HEK293 (cell line): ENCODE data around the gene DAZAP1.

ENCODE experiments used
- BCL11A ChIP-seq: fragments of 450-650 bp; formaldehyde crosslinking; IDR thresholded peaks from 2 replicates; pipeline ENCODE4 v1.5.1; 2016; ENCODE audit warnings: low read depth, missing biosample characterization, missing genetic modification characterization
- EGR2 ChIP-seq: fragments of 450-650 bp; formaldehyde crosslinking; IDR thresholded peaks from 2 replicates; pipeline ENCODE4 v1.5.1; 2016; ENCODE audit warnings: low read depth, missing biosample characterization, missing genetic modification characterization
- GLI4 ChIP-seq: fragments of 450-650 bp; formaldehyde crosslinking; IDR thresholded peaks from 2 replicates; pipeline ENCODE4 v1.5.1; 2016; ENCODE audit warnings: missing biosample characterization, missing genetic modification characterization
- HOXA7 ChIP-seq: sonication (generic); formaldehyde crosslinking; IDR thresholded peaks from 2 replicates; pipeline ENCODE4 v1.8.1; 2022; ENCODE audit warnings: missing genetic modification reagents, borderline replicate concordance
- KLF10 ChIP-seq: fragments of 450-650 bp; IDR thresholded peaks from 2 replicates; pipeline ENCODE4 v1.5.1; 2018; ENCODE audit warnings: missing biosample characterization, mild to moderate bottlenecking, missing genetic modification characterization
- KLF16 ChIP-seq: fragments of 450-650 bp; formaldehyde crosslinking; IDR thresholded peaks from 2 replicates; pipeline ENCODE4 v1.5.1; 2017; ENCODE audit warnings: missing biosample characterization, missing genetic modification characterization
- PATZ1 ChIP-seq: fragments of 450-650 bp; formaldehyde crosslinking; IDR thresholded peaks from 2 replicates; pipeline ENCODE4 v1.5.1; 2016; ENCODE audit warnings: missing biosample characterization, missing genetic modification characterization
- PBX3 ChIP-seq: sonication (generic); formaldehyde crosslinking; IDR thresholded peaks from 2 replicates; pipeline ENCODE4 v1.8.1; 2022; ENCODE audit warnings: mild to moderate bottlenecking, moderate library complexity, missing genetic modification reagents
- ZBTB10 ChIP-seq: fragments of 450-650 bp; formaldehyde crosslinking; IDR thresholded peaks from 2 replicates; pipeline ENCODE4 v1.5.1; 2016; ENCODE audit warnings: missing biosample characterization, missing genetic modification characterization
- ZBTB20 ChIP-seq: fragments of 450-650 bp; formaldehyde crosslinking; IDR thresholded peaks from 2 replicates; pipeline ENCODE4 v1.5.1; 2016; ENCODE audit warnings: missing biosample characterization, missing genetic modification characterization
- ZBTB26 ChIP-seq: fragments of 450-650 bp; formaldehyde crosslinking; optimal IDR thresholded peaks from 2 replicates; pipeline ENCODE3; 2016; ENCODE audit warnings: missing biosample characterization, mild to moderate bottlenecking, missing genetic modification characterization
- ZBTB44 ChIP-seq: fragments of 450-650 bp; IDR thresholded peaks from 2 replicates; pipeline ENCODE4 v1.5.1; 2018; ENCODE audit warnings: missing biosample characterization, mild to moderate bottlenecking, missing genetic modification characterization
- ZEB2 ChIP-seq: fragments of 450-650 bp; formaldehyde crosslinking; IDR thresholded peaks from 2 replicates; pipeline ENCODE4 v1.5.1; 2016; ENCODE audit warnings: missing biosample characterization, missing genetic modification characterization
- ZNF223 ChIP-seq: fragments of 450-650 bp; formaldehyde crosslinking; IDR thresholded peaks from 2 replicates; pipeline ENCODE4 v1.5.1; 2016; ENCODE audit warnings: missing biosample characterization, missing genetic modification characterization
- ZNF341 ChIP-seq: fragments of 450-650 bp; formaldehyde crosslinking; IDR thresholded peaks from 2 replicates; pipeline ENCODE4; 2016; ENCODE audit warnings: low read depth, missing biosample characterization, missing genetic modification characterization
- ZNF561 ChIP-seq: fragments of 450-650 bp; IDR thresholded peaks from 2 replicates; pipeline ENCODE4 v1.5.1; 2018; ENCODE audit warnings: missing biosample characterization, missing genetic modification characterization, borderline replicate concordance
- ZNF624 ChIP-seq: fragments of 450-650 bp; formaldehyde crosslinking; IDR thresholded peaks from 2 replicates; pipeline ENCODE4 v1.5.1; 2017; ENCODE audit warnings: missing biosample characterization, missing genetic modification characterization
- ZNF660 ChIP-seq: fragments of 450-650 bp; IDR thresholded peaks from 2 replicates; pipeline ENCODE4 v1.5.1; 2018; ENCODE audit warnings: missing biosample characterization, mild to moderate bottlenecking, missing genetic modification characterization
- ZNF776 ChIP-seq: fragments of 450-650 bp; formaldehyde crosslinking; IDR thresholded peaks from 2 replicates; pipeline ENCODE4 v1.5.0; 2017; ENCODE audit warnings: missing biosample characterization, missing genetic modification characterization, borderline replicate concordance
- ZXDB ChIP-seq: fragments of 450-650 bp; formaldehyde crosslinking; IDR thresholded peaks from 2 replicates; pipeline ENCODE4 v1.5.1; 2016; ENCODE audit warnings: missing biosample characterization, missing genetic modification characterization

DAZAP1 gene

GRCh38 chr19:1401138-1401888, 6.1 kb upstream of the DAZAP1 start, which contains the start of gene GAMT (continued):
- TF ChIP-seq PBX3 = 0 out of 2 replicates have a peak, but pooled peaks have one; percentile 13
- 0 out of 2 replicates have a peak, but pooled peaks have one; percentile 47 for TF ChIP-seq KLF10
- TF ChIP-seq ZBTB10 (tag by site-specific recombination) = peak; percentile 54; the same call in 1 of the 2 replicates
- no peak for TF ChIP-seq GLI4 (tag by site-specific recombination)
- no peak for TF ChIP-seq HOXA7 (CRISPR knock-in tag)
- TF ChIP-seq ZBTB44 (tag by site-specific recombination) = 0 out of 2 replicates have a peak, but pooled peaks have one; percentile 18
- peak; percentile 23 for TF ChIP-seq PATZ1 (tag by site-specific recombination)
- peak; percentile 81 for TF ChIP-seq ZBTB26 (tag by site-specific recombination)
- no peak for TF ChIP-seq ZNF776 (tag by site-specific recombination)
- no peak for TF ChIP-seq BCL11A (tag by site-specific recombination)
- TF ChIP-seq ZBTB20 (tag by site-specific recombination) = 0 out of 2 replicates have a peak, but pooled peaks have one; percentile 1
- TF ChIP-seq ZXDB (tag by site-specific recombination) = peak; percentile 78
- 0 out of 2 replicates have a peak, but pooled peaks have one; percentile 16 for TF ChIP-seq EGR2
- 0 out of 2 replicates have a peak, but pooled peaks have one; percentile 61 for TF ChIP-seq ZNF660
- TF ChIP-seq ZNF624 = no peak
- TF ChIP-seq ZNF341 (tag by site-specific recombination) = peak; percentile 53
- TF ChIP-seq ZNF561 = peak; percentile 100
- TF ChIP-seq KLF16 (tag by site-specific recombination) = 0 out of 2 replicates have a peak, but pooled peaks have one; percentile 36
- peak; percentile 50; the same call in 1 of the 2 replicates for TF ChIP-seq ZNF223
- TF ChIP-seq ZEB2 = no peak
